Hepatocyte (in vitro differentiated cells): ENCODE measurements around the gene C1QTNF7. TPM values are rescaled to one million over a fixed set of nuclear protein-coding genes. Genes with fewer than 3 reads are reported as not detected.

Experiments
- DNase-seq: peaks from one replicate; pipeline ENCODE4 v3.0.0-alpha.2; 2016; ENCODE audit warnings: low spot score
- H2AFZ ChIP-seq: fragments of 200-600 bp; sonication (generic); 2 replicates; pipeline ENCODE4 v1.6.0; 2016; ENCODE audit warnings: antibody characterized with exemption, mild to moderate bottlenecking
- H3K27ac ChIP-seq: fragments of 200-600 bp; sonication (generic); 2 replicates; pipeline ENCODE4 v1.5.1; 2016; ENCODE audit warnings: mild to moderate bottlenecking
- H3K27me3 ChIP-seq: fragments of 200-600 bp; sonication (generic); 2 replicates; pipeline ENCODE4 v1.6.1; 2016
- H3K36me3 ChIP-seq: fragments of 200-600 bp; sonication (generic); replicated peaks from 2 replicates; pipeline ENCODE4 v1.5.1; 2016; ENCODE audit warnings: low read depth; ENCODE audit not compliant: insufficient read depth
- H3K4me1 ChIP-seq: fragments of 200-600 bp; sonication (generic); 2 replicates; pipeline ENCODE4 v1.5.1; 2016; ENCODE audit warnings: mild to moderate bottlenecking, moderate library complexity; ENCODE audit not compliant: insufficient read depth
- H3K4me2 ChIP-seq: fragments of 200-600 bp; sonication (generic); 2 replicates; pipeline ENCODE4 v1.6.0; 2016
- H3K4me3 ChIP-seq: fragments of 200-600 bp; sonication (generic); 2 replicates; pipeline ENCODE4 v1.5.1; 2016; ENCODE audit warnings: mild to moderate bottlenecking
- H3K79me2 ChIP-seq: fragments of 200-600 bp; sonication (generic); 2 replicates; pipeline ENCODE4 v1.6.0; 2017; ENCODE audit warnings: mild to moderate bottlenecking
- H3K9me2 ChIP-seq: fragments of 200-600 bp; sonication (generic); replicated peaks from 2 replicates; pipeline ENCODE4 v1.6.0; 2017; ENCODE audit warnings: mild to moderate bottlenecking; ENCODE audit not compliant: insufficient read depth
- H3K9me3 ChIP-seq: fragments of 200-600 bp; sonication (generic); 2 replicates; pipeline ENCODE4 v1.5.1; 2016; ENCODE audit warnings: low read depth, mild to moderate bottlenecking
- H4K20me1 ChIP-seq: fragments of 200-600 bp; sonication (generic); 2 replicates; pipeline ENCODE4 v1.6.0; 2016; ENCODE audit warnings: mild to moderate bottlenecking; ENCODE audit not compliant: insufficient read depth, poor library complexity, severe bottlenecking
- EZH2 ChIP-seq: fragments of 200-600 bp; sonication (generic); IDR thresholded peaks from 2 replicates; pipeline ENCODE4 v1.6.1; 2016; ENCODE audit warnings: antibody characterized with exemption, mild to moderate bottlenecking, borderline replicate concordance
- EZH2phosphoT487 ChIP-seq: fragments of 200-600 bp; sonication (generic); IDR thresholded peaks from one replicate; pipeline ENCODE4 v1.6.1; 2018; ENCODE audit warnings: antibody characterized with exemption, mild to moderate bottlenecking, low read depth, moderate library complexity; ENCODE audit not compliant: unreplicated experiment, severe bottlenecking
- WGBS: methylation state at CpG from one replicate; pipeline ENCODE4 v1.1.6; 2016; ENCODE audit warnings: low lambda C conversion rate; ENCODE audit errors: missing lambda C conversion rate; 5-methylcytosine and 5-hydroxymethylcytosine counted together
- polyA plus RNA-seq: library from polyadenylated mRNA; unstranded; fragments of >200 nt; fragmentation: Nextera tagmentation; extraction: Ambion mirVana; gene quantifications from 2 replicates; pipeline ENCODE4 v1.2.1, GENCODE V29; 2016
- total RNA-seq: library from RNA; depleted of rRNA; stranded (reverse); fragments of >200 nt; gene quantifications from 2 replicates; pipeline ENCODE4 v1.2.3, GENCODE V29; 2014
- TF ChIP-seq, protein P1 (sequence below): fragments of 200-600 bp; sonication (generic); IDR thresholded peaks from 2 replicates; pipeline ENCODE4 v1.5.1; 2016; ENCODE audit warnings: antibody characterized with exemption, mild to moderate bottlenecking; ENCODE audit not compliant: poor library complexity

The C1QTNF7 gene, protein sequence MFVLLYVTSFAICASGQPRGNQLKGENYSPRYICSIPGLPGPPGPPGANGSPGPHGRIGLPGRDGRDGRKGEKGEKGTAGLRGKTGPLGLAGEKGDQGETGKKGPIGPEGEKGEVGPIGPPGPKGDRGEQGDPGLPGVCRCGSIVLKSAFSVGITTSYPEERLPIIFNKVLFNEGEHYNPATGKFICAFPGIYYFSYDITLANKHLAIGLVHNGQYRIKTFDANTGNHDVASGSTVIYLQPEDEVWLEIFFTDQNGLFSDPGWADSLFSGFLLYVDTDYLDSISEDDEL
- 1.4 and 10.5 TPM in 2 replicates for total RNA-seq
- 1.1 and 1.4 TPM in 2 replicates for polyA plus RNA-seq

DNA sequence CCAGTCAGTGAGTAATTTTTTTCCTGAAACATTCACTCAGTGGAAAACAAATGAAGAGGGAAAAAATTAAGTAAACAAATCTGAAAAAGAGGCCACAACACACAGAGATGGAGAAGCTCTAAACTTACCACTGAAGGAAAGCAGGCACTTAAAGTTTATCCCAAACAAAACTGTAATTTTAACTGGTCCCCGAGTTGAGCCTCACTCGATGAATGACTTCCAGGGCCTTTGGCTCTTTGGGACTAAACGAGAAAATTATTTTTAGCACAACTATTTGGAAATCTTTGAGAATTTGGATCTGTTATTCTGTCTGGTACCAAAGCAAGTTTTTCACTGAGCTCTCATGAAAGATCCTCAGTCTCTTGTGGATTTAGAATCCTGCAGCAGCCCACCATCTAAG lies at the start of gene C1QTNF7:
Gene C1QTNF7 (plus strand): TSS at position 333 of the 400 bp plus-strand sequence. CDS start 7,711 bp downstream, outside the sequence.
- Histone ChIP-seq H4K20me1 (no peaks in the 10 kb centered on the region), H3K36me3 (no peaks in the 10 kb centered on the region), H3K4me1 (no peaks in the 10 kb centered on the region), H2AFZ (no peak within 1 kb of the TSS), H3K79me2 (no peaks in the 10 kb centered on the region), H3K9me3 (no peaks in the 10 kb centered on the region), H3K27ac (peak within 1 kb of the TSS; percentile 32), H3K4me3 (no peak within 1 kb of the TSS), H3K27me3 (no peaks in the 10 kb centered on the region), H3K4me2 (no peak within 1 kb of the TSS), H3K9me2 (no peaks in the 10 kb centered on the region)
- 44% methylated on average over 3 of the region's 3 CpGs for WGBS
- no peak for DNase-seq
- no peak for TF ChIP-seq EZH2
- TF ChIP-seq EZH2phosphoT487: no peak
- TF ChIP-seq, protein P1, sequence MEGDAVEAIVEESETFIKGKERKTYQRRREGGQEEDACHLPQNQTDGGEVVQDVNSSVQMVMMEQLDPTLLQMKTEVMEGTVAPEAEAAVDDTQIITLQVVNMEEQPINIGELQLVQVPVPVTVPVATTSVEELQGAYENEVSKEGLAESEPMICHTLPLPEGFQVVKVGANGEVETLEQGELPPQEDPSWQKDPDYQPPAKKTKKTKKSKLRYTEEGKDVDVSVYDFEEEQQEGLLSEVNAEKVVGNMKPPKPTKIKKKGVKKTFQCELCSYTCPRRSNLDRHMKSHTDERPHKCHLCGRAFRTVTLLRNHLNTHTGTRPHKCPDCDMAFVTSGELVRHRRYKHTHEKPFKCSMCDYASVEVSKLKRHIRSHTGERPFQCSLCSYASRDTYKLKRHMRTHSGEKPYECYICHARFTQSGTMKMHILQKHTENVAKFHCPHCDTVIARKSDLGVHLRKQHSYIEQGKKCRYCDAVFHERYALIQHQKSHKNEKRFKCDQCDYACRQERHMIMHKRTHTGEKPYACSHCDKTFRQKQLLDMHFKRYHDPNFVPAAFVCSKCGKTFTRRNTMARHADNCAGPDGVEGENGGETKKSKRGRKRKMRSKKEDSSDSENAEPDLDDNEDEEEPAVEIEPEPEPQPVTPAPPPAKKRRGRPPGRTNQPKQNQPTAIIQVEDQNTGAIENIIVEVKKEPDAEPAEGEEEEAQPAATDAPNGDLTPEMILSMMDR: no peak

DNA sequence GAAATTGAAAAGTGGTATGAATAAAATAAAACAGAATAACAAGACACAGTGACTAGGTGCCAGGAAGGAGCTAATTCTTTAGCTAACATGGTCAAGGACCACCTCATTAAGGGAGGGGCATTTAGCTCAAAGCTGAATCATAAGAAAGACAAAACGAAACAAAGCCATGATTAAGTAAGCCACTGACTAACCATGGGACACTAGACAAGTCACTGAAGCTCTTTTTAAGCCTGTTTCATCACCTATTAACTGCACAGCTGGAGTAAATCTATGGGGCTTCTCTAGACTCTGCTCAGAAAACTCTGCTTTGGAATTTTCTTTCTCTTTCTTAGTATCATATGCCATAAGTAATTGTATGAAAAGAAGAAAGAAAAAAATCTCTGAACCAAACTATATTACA lies 49.8 kb upstream of the C1QTNF7 start:
- Histone ChIP-seq H2AFZ (no peak overlapping the region), H3K27ac (no peak overlapping the region), H3K27me3 (no peaks in the 10 kb centered on the region), H4K20me1 (no peaks in the 10 kb centered on the region), H3K4me2 (no peak overlapping the region), H3K9me3 (no peaks in the 10 kb centered on the region), H3K36me3 (no peaks in the 10 kb centered on the region), H3K4me3 (no peak overlapping the region), H3K4me1 (no peaks in the 10 kb centered on the region), H3K79me2 (no peaks in the 10 kb centered on the region), H3K9me2 (no peaks in the 10 kb centered on the region)
- DNase-seq: no peak
- 53% methylated on average over 1 of the region's 1 CpG for WGBS
- TF ChIP-seq EZH2: no peak
- TF ChIP-seq EZH2phosphoT487: no peak
- TF ChIP-seq, protein P1: no peak

DNA sequence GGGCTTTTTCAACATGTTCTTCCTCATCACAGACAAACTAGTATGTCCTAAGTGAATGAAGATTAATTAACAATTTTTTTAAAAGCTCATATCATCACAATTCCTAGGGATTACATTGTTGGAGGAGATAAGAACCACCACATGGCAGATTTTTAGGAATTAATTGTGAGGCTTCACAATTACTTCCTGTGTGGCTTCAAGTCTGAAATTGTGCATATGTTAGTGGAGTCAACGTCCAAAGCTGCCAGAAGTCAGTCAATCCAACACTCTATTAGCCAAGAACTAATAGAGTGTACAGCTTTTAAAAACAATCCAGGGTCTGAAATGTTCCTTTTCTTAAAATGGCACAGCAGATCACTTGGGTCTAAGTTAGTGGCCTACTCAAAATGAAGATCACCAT lies 49.3 kb upstream of the C1QTNF7 start:
- TF ChIP-seq EZH2: no peak
- no peak for TF ChIP-seq EZH2phosphoT487
- TF ChIP-seq, protein P1: no peak
- Histone ChIP-seq H3K27ac (no peak overlapping the region), H3K9me2 (no peaks in the 10 kb centered on the region), H3K4me1 (no peaks in the 10 kb centered on the region), H3K27me3 (no peaks in the 10 kb centered on the region), H4K20me1 (no peaks in the 10 kb centered on the region), H3K36me3 (no peaks in the 10 kb centered on the region), H3K9me3 (no peaks in the 10 kb centered on the region), H3K79me2 (no peaks in the 10 kb centered on the region), H2AFZ (no peak overlapping the region), H3K4me3 (no peak overlapping the region), H3K4me2 (no peak overlapping the region)
- DNase-seq: no peak
- WGBS: 50% methylated on average over 1 of the region's 1 CpG
